OCI-LY7 (cell line): Measurements from ENCODE around the gene KRTAP4-1.

Experiments
- EZH2phosphoT487 ChIP-seq: fragments of 200-600 bp; sonication (generic); IDR thresholded peaks from 2 replicates; pipeline ENCODE4 v1.6.1; 2018; ENCODE audit warnings: low read depth, borderline replicate concordance, mild to moderate bottlenecking, mixed run types, antibody characterized with exemption, low read length, moderate library complexity, mixed read lengths
- TF ChIP-seq, protein P1 (sequence below): fragments of 200-600 bp; sonication (generic); conservative IDR thresholded peaks from 2 replicates; pipeline ENCODE4 v1.5.1; 2014; ENCODE audit warnings: mild to moderate bottlenecking, antibody characterized with exemption, low read length, moderate library complexity, mixed read lengths

DNA sequence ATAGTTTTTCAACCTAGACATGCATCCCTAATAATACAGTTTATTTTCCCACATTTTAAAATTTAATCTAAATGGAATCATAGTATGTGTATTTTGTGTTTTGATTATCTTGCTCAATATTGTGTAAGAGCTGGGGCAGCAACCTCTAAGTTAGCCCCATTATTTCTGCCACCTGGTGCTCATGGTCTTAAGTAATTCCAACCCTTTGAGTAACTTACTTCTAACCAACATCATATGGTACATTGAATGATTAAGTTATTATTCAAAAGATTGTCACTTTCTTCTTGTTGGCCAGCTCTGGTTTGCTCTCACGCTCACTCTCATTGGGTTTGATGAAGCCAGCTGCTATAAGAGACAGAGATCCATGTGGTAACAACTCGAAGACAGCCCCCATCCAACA, 12.8 kb downstream of the KRTAP4-1 start:
- TF ChIP-seq, protein P1, sequence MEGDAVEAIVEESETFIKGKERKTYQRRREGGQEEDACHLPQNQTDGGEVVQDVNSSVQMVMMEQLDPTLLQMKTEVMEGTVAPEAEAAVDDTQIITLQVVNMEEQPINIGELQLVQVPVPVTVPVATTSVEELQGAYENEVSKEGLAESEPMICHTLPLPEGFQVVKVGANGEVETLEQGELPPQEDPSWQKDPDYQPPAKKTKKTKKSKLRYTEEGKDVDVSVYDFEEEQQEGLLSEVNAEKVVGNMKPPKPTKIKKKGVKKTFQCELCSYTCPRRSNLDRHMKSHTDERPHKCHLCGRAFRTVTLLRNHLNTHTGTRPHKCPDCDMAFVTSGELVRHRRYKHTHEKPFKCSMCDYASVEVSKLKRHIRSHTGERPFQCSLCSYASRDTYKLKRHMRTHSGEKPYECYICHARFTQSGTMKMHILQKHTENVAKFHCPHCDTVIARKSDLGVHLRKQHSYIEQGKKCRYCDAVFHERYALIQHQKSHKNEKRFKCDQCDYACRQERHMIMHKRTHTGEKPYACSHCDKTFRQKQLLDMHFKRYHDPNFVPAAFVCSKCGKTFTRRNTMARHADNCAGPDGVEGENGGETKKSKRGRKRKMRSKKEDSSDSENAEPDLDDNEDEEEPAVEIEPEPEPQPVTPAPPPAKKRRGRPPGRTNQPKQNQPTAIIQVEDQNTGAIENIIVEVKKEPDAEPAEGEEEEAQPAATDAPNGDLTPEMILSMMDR, result no peak
- no peak for TF ChIP-seq EZH2phosphoT487
